Mucosa of gallbladder (tissue), 1 donor: ENCODE data around the gene CNN1. TPM values are rescaled to one million over a fixed set of nuclear protein-coding genes. Genes with fewer than 3 reads are reported as not detected.

Source experiments
- DNase-seq: peaks from one replicate; pipeline ENCODE4 v3.0.0-alpha.2; 2020; ENCODE audit warnings: low spot score
- total RNA-seq: library from RNA; stranded (reverse); gene quantifications from one replicate; pipeline ENCODE4 v1.2.1, GENCODE V29; 2021
- donor health status: DM: no; HTN: no; CAD: no.

CNN1 gene
- total RNA-seq, 1 donor from 2014 or later = 1,051 TPM

- DNase-seq = no peak
These were observed 4.1 kb upstream of the CNN1 start for GRCh38 chr19:11534538-11534937.

GRCh38 chr19:11534948-11535347, 3.7 kb upstream of the CNN1 start:
- DNase-seq = no peak

GRCh38 chr19:11535792-11536595, 2.7 kb upstream of the CNN1 start:
- DNase-seq = peak; percentile 91

GRCh38 chr19:11539495-11540365, 1.1 kb downstream of the CNN1 start:
- DNase-seq = no peak

GRCh38 chr19:11540645-11541044, 2.0 kb downstream of the CNN1 start:
- DNase-seq = no peak

- no peak for DNase-seq
These were observed 2.6 kb downstream of the CNN1 start for GRCh38 chr19:11541238-11541637.

- no peak for DNase-seq
These were observed 9.5 kb downstream of the CNN1 start for GRCh38 chr19:11547929-11548700.

- DNase-seq = no peak
These were observed 10.8 kb downstream of the CNN1 start for GRCh38 chr19:11549386-11549953.

- no peak for DNase-seq
These were observed 11.6 kb downstream of the CNN1 start for GRCh38 chr19:11550265-11550664.

- DNase-seq = no peak
These were observed 13.1 kb downstream of the CNN1 start for GRCh38 chr19:11551603-11552235.

GRCh38 chr19:11552666-11553372, 14.2 kb downstream of the CNN1 start:
- no peak for DNase-seq

GRCh38 chr19:11554160-11554559, 15.5 kb downstream of the CNN1 start:
- no peak for DNase-seq

- no peak for DNase-seq
These were observed 16.6 kb downstream of the CNN1 start for GRCh38 chr19:11555246-11555645.

- DNase-seq = no peak
These were observed 18.2 kb downstream of the CNN1 start for GRCh38 chr19:11556634-11557420.

GRCh38 chr19:11558881-11559828, 20.5 kb downstream of the CNN1 start, which contains the start of gene ELOF1:
TSS of gene ELOF1 (minus strand) at chr19:11559230. CDS start at chr19:11554347, 4,883 bp downstream.
- DNase-seq = peak; percentile 98

- DNase-seq = peak; percentile 47
These were observed 21.9 kb downstream of the CNN1 start for GRCh38 chr19:11560404-11561051.

GRCh38 chr19:11563532-11563931, 24.9 kb downstream of the CNN1 start:
- no peak for DNase-seq
